ENCODE results near the gene PTN.

DNA sequence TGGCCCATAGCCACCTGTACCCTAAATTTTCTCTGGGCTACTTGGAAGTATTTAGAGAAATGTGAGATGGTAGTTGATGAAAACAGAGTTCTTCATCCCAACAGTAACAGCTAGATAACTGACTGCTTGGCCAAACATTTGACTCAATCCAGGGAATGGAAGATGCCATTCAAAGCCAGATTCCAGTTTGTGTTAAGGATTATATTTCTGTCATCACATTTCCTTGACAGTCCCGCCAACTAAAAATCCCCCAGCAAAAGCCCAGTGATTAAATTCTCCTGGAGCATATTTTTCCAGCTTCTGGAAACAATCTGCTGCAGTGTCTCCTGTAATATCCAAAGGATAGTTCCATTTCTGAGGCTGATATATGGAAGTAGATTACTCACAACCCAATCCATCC, 45.4 kb upstream of the PTN start:
- TF ChIP-seq CTCF (IDR thresholded peaks at IDR 0.05) (no peak), POLR2A (IDR thresholded peaks at IDR 0.05) (no peak)

Data from adrenal gland (tissue), 5 donors.